Spinal cord (tissue), 10 donors: ENCODE data around the gene TCF7. TPM values are rescaled to one million over a fixed set of nuclear protein-coding genes. Genes with fewer than 3 reads are reported as not detected.

Experiments
- DNase-seq, 6 donors: peaks; one replicate each; pipeline versions ENCODE4 v3.0.0 to v3.0.0-alpha.2; 2013 to 2015; ENCODE audit warnings: low spot score in 6 of 6, low read depth in 4 of 6
- H3K27ac ChIP-seq: one replicate; pipeline ENCODE4 v1.5.1; 2013; ENCODE audit warnings: low read depth, low read length, control low read depth
- H3K27me3 ChIP-seq: one replicate; pipeline ENCODE4 v1.6.1; 2013; ENCODE audit warnings: low read length; ENCODE audit not compliant: control insufficient read depth, insufficient read depth
- H3K36me3 ChIP-seq: one replicate; pipeline ENCODE4 v1.6.1; 2013; ENCODE audit warnings: low read length; ENCODE audit not compliant: control insufficient read depth, insufficient read depth
- H3K4me1 ChIP-seq: one replicate; pipeline ENCODE4 v1.6.1; 2013; ENCODE audit warnings: low read length; ENCODE audit not compliant: control insufficient read depth, insufficient read depth
- H3K4me3 ChIP-seq: one replicate; pipeline ENCODE4 v1.5.1; 2013; ENCODE audit warnings: low read depth, low read length, control low read depth
- H3K9me3 ChIP-seq: one replicate; pipeline ENCODE4 v1.6.1; 2013; ENCODE audit warnings: low read length; ENCODE audit not compliant: control insufficient read depth, insufficient read depth
- WGBS: methylation state at CpG from one replicate; pipeline ENCODE4 v1.1.5; 2013; ENCODE audit warnings: missing lambda C conversion rate; ENCODE audit not compliant: insufficient coverage; 5-methylcytosine and 5-hydroxymethylcytosine counted together
- polyA plus RNA-seq, 2 donors: library from polyadenylated mRNA; unstranded; fragments of 120-200 nt; gene quantifications; one replicate each; pipeline ENCODE4 v1.2.1, GENCODE V29; 2013; ENCODE audit not compliant: insufficient read length in 2 of 2
- total RNA-seq, 2 donors: library from RNA; depleted of rRNA in 1 of 2; stranded (reverse); fragments of 120-200 nt in 1 of 2; fragments of >200 nt in 1 of 2; gene quantifications; one replicate each; pipeline versions ENCODE4 v1.2.3 to v1.2.4, GENCODE V29; 2013 to 2014
- donor health status: healthy.

Gene TCF7
- total and polyA plus RNA-seq, 4 donors: 0.79 to 9.4 (median 6.8) TPM

DNA sequence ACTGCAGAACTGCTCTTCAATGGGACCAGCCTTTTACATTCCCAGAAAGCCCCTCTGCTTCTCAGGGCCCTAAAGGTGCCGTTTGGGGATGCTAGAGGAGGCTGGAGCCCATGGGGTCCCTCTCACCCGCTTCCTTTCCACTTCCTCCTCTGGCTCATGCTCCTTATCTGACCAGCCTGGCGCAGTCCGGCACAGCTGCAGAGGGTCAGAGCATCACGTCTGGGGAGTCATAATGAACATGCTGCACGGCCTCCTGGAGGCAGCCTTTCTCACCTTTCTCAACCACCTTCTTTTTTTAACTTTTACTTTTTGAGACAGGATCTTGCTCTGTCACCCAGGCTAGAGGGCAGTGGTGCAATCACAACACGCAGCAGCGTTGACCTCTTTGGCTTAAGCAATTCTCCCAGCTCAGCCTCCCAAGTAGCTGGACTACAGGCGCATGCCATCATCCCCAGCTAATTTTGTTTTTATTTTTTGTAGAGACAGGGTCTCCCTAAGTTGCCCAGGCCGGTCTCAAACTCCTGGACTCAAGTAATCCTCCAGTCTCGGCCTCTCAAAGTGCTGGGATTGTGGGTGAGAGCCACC, 15.1 kb upstream of the TCF7 start:
- Histone ChIP-seq H3K36me3 (no peaks in the 10 kb centered on the region), H3K9me3 (no peaks in the 10 kb centered on the region), H3K4me1 (peaks cover 52% of the 10 kb centered on the region), H3K27me3 (peaks cover 2% of the 10 kb centered on the region), H3K4me3 (no peak overlapping the region), H3K27ac (no peak overlapping the region)
- DNase-seq: no peak
- 86% methylated on average over 7 of the region's 11 CpGs for WGBS

DNA sequence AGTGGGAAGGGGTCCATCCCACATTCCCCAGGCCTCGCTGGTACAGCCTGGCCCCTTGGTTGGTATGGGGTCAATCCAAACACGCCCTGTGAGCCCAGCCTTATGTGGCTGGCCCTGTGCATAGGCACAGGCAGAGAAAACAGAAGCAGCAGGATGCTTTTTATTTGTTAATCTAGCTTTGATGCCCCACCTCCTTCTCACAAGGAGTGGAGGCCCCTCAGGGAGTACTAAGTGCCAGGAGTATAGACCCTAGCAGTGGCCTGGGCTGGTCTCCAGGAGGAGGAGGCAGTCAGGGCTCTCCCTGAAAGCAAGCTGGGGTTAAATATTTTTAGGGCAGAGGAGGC, 14.6 kb upstream of the TCF7 start:
- Histone ChIP-seq H3K36me3 (no peaks in the 10 kb centered on the region), H3K4me3 (no peak overlapping the region), H3K27ac (no peak overlapping the region), H3K27me3 (peaks cover 2% of the 10 kb centered on the region), H3K9me3 (no peaks in the 10 kb centered on the region), H3K4me1 (peaks cover 52% of the 10 kb centered on the region)
- no peak for DNase-seq
- no CpG with 5 or more reads among the region's 2 CpGs for WGBS

DNA sequence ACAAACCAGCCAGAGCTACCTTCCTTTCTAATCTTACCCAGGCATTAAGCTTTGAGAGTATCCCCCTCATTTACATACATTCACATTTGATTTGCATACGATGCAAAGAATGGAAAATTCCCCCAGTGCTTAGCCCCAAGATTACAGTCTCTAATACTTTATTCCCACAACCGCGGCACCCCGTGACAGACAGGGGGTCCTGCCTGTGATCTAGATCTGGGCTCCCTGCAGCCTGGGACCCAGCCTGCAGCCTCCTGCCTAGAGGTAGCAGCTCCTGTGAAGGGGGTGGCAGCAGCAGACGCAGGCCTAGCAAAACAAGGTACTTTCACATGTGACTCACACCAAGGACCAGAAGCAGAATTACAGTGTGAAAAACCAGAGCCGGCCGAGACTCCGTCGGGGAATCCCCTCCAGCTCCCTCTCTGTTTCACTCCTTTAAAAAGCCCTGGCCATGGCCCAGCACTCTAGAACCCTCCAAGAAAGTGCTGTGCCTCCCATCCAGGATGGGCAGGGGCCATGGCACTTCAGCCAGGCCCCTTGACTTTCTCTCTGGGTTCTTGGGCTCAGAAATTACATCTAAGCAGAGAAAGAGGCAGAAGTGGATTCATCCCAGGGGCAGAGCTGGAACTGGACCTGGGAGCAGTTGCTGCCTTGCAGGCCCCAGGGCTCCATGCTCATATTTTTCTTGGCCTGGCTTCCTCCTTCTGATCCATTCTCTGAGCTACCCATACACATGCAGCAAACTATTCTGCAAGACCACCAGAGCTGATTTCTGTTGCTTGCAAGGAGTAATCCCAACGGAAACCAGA, 14.0 kb upstream of the TCF7 start:
- Histone ChIP-seq H3K27ac (no peak overlapping the region), H3K9me3 (no peaks in the 10 kb centered on the region), H3K36me3 (no peaks in the 10 kb centered on the region), H3K4me3 (no peak overlapping the region), H3K4me1 (peaks cover 52% of the 10 kb centered on the region), H3K27me3 (peaks cover 2% of the 10 kb centered on the region)
- 63% methylated on average over 10 of the region's 10 CpGs for WGBS
- DNase-seq: peak in 1 of 6 donors; percentile 43

- Histone ChIP-seq H3K36me3 (no peaks in the 10 kb centered on the region), H3K27ac (no peak overlapping the region), H3K9me3 (no peaks in the 10 kb centered on the region), H3K4me3 (no peak overlapping the region), H3K27me3 (peaks cover 2% of the 10 kb centered on the region), H3K4me1 (peaks cover 45% of the 10 kb centered on the region)
- DNase-seq: peak; percentile 53 to 88 (median 78)
- WGBS: 21% methylated on average over 12 of the region's 20 CpGs
Measured at GRCh38 chr5:134101686-134102439, 12.6 kb upstream of the TCF7 start.

DNA sequence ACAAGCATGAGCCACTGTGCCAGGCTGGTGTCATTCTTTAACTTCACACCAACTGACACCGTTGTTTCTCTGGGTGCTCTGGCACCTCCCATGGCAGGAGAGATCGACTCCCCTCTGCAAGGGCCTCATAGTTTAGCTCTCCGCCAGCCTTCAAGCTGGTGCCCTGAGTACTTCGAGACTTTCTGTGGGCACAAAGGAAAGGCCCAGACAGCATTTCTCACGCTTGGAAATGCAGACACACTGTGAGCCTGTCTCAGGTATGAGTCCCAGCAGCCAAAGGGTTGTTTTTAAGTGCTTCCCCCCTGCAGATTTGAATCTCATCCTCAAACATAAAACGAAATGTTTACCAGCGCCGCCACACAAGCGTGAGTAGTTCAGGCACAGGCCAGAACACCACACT, 11.1 kb upstream of the TCF7 start:
- H3K27me3 ChIP-seq: peaks cover 2% of the 10 kb centered on the region
- H3K36me3 ChIP-seq: no peaks in the 10 kb centered on the region
- no peak for DNase-seq
- no peak overlapping the region for H3K4me3 ChIP-seq
- no peak overlapping the region for H3K27ac ChIP-seq
- WGBS: 66% methylated on average over 8 of the region's 9 CpGs
- H3K4me1 ChIP-seq: peaks cover 39% of the 10 kb centered on the region
- H3K9me3 ChIP-seq: no peaks in the 10 kb centered on the region

DNA sequence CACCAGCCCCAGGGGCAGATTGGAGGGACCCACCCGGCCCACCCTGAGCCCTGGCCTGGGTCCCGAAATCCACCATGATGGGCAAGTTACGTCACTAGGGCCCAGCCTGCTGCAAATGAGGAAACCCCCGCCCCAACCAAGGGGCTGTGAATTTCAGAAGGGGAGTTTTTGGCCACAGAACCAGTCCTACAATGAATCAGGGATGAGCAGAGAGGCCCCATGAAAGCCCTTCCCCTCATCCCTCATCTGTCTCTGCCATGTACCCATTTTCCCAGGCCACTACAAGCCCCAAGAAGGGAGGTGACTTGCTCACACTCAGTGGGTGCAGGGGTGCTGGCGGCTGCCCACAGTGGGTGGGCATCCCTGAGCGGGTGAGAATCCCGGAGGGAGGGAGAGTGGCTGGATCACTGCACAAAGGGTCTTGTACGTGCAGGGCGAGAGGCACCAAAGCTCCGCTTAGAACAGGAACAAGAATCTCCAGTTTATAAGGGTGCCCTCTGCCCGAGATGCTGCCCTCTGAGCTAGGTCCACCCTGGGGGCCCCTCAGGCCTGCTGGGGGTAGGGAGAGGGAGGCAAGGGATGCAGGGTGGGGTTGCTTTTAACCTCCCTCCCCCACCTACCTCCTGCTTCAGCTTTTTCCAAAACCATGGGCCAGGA, 10.4 kb upstream of the TCF7 start:
- Histone ChIP-seq H3K27ac (no peak overlapping the region), H3K36me3 (no peaks in the 10 kb centered on the region), H3K4me1 (peaks cover 37% of the 10 kb centered on the region), H3K4me3 (no peak overlapping the region), H3K9me3 (no peaks in the 10 kb centered on the region), H3K27me3 (peaks cover 2% of the 10 kb centered on the region)
- DNase-seq: no peak
- 87% methylated on average over 3 of the region's 11 CpGs for WGBS

- no peak overlapping the region for H3K27ac ChIP-seq
- 89% methylated on average over 10 of the region's 10 CpGs for WGBS
- no peaks in the 10 kb centered on the region for H3K9me3 ChIP-seq
Measured at GRCh38 chr5:134106991-134107701, 7.3 kb upstream of the TCF7 start.

GRCh38 chr5:134107779-134108178, 6.7 kb upstream of the TCF7 start:
- no peaks in the 10 kb centered on the region for H3K9me3 ChIP-seq
- 100% methylated on average over 2 of the region's 3 CpGs for WGBS
- H3K36me3 ChIP-seq: no peaks in the 10 kb centered on the region
- no peak for DNase-seq
- no peak overlapping the region for H3K27ac ChIP-seq
- peaks cover 15% of the 10 kb centered on the region for H3K27me3 ChIP-seq
- H3K4me3 ChIP-seq: no peak overlapping the region
- peaks cover 8% of the 10 kb centered on the region for H3K4me1 ChIP-seq

More at GRCh38 chr5:134106991-134107701, 7.3 kb upstream of the TCF7 start:
- Histone ChIP-seq H3K36me3 (no peaks in the 10 kb centered on the region), H3K4me3 (no peak overlapping the region), H3K4me1 (peaks cover 8% of the 10 kb centered on the region), H3K27me3 (peaks cover 9% of the 10 kb centered on the region)
- no peak for DNase-seq

DNA sequence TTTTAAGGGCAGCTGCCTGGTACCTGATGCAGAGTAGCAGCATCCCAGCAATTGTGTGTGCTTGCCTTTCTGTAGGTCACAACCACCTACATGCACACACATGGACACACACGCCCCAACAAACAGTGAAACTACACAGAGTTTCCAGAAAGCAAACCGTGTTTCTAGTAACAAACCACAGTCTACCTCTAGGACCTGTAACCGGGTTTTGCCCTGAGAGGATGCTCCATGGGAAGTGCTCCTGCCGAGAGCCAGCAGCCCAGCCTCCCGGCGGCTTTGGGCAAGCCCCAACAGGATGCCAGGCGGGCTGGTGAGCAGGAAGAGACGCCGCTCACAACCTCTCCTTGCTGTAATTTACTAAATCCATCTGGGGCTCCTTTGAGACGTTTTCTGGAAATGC, 4.1 kb upstream of the TCF7 start:
- H3K27ac ChIP-seq: no peak overlapping the region
- DNase-seq: no peak
- peaks cover 20% of the 10 kb centered on the region for H3K4me1 ChIP-seq
- H3K36me3 ChIP-seq: no peaks in the 10 kb centered on the region
- H3K27me3 ChIP-seq: peaks cover 29% of the 10 kb centered on the region
- no peak overlapping the region for H3K4me3 ChIP-seq
- H3K9me3 ChIP-seq: no peaks in the 10 kb centered on the region
- 68% methylated on average over 10 of the region's 10 CpGs for WGBS
